Gastrocnemius medialis (tissue), 4 donors: Measurements from ENCODE around the gene TRIM63.

Experiments
- CTCF ChIP-seq, 5 experiments: fragments of 450-650 bp in 3 of 5; fragments of 200-600 bp in 2 of 5; sonication (generic) in 2 of 5; IDR thresholded peaks in 4 of 5; conservative IDR thresholded peaks in 1 of 5; 1 replicate in 4 of 5; 2 replicates in 1 of 5; pipeline ENCODE4 v1.5.1; 2016 to 2019; ENCODE audit warnings: antibody characterized with exemption in 5 of 5, mild to moderate bottlenecking in 3 of 5, moderate library complexity in 3 of 5
- POLR2A ChIP-seq, 2 donors: fragments of 450-650 bp; IDR thresholded peaks; one replicate each; pipeline ENCODE4 v1.6.1; 2017; ENCODE audit warnings: antibody characterized with exemption in 2 of 2, mild to moderate bottlenecking in 2 of 2, moderate library complexity in 2 of 2

DNA sequence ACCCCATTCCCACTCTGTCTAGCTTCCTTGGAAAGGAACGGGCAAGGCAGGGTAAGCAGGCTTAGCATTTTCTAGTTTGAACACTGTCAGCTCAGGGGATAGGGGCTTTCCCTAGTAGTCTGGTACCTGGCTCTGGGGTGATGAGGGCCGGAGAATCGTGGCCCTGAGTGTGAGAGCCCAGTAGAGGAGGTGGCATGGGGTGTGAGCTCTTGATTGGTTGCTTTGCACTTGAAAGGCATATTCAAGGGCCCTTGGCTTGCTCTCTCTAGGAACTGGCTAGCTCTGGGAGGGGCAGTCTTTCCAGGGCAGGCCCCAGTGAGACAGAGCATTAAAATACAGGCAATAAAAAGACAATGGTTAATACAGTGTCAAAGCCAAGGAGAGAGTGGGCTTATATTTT, 56.6 kb downstream of the TRIM63 start:
- TF ChIP-seq CTCF (IDR thresholded peaks at IDR 0.05 in 4 of 5, conservative IDR thresholded peaks at IDR 0.05 in 1 of 5), result no peak
- no peak for TF ChIP-seq POLR2A (IDR thresholded peaks at IDR 0.05)
